ENCODE data around the gene GABRB3.

GRCh38 chr15:26698555-26698954 lies 74.3 kb downstream of the GABRB3 start:
- TF ChIP-seq, protein P1, sequence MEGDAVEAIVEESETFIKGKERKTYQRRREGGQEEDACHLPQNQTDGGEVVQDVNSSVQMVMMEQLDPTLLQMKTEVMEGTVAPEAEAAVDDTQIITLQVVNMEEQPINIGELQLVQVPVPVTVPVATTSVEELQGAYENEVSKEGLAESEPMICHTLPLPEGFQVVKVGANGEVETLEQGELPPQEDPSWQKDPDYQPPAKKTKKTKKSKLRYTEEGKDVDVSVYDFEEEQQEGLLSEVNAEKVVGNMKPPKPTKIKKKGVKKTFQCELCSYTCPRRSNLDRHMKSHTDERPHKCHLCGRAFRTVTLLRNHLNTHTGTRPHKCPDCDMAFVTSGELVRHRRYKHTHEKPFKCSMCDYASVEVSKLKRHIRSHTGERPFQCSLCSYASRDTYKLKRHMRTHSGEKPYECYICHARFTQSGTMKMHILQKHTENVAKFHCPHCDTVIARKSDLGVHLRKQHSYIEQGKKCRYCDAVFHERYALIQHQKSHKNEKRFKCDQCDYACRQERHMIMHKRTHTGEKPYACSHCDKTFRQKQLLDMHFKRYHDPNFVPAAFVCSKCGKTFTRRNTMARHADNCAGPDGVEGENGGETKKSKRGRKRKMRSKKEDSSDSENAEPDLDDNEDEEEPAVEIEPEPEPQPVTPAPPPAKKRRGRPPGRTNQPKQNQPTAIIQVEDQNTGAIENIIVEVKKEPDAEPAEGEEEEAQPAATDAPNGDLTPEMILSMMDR (IDR thresholded peaks at IDR 0.05 in 8 of 11, conservative IDR thresholded peaks at IDR 0.05 in 3 of 11): no peak
- TF ChIP-seq POLR2A (IDR thresholded peaks at IDR 0.05): no peak
- TF ChIP-seq POLR2AphosphoS5 (IDR thresholded peaks at IDR 0.05): no peak

Data from spleen (tissue), 7 donors.